ENCODE results near the gene PDZD2. TPM values are rescaled to one million over a fixed set of nuclear protein-coding genes. Genes with fewer than 3 reads are reported as not detected.

Gene PDZD2
- total RNA-seq, 1 donor from 2014 or later, result 0.65 TPM

- Mint-ChIP-seq H3K36me3 (ENCODE audit: low read depth) (no peaks in the 10 kb centered on the region), H3K27ac (ENCODE audit: unreplicated experiment) (no peak overlapping the region), H3K4me3 (peak overlapping the region; percentile 94), H3K27me3 (ENCODE audit: low read depth) (peaks cover 35% of the 10 kb centered on the region), H3K4me1 (peaks cover 5% of the 10 kb centered on the region), H3K9me3 (no peaks in the 10 kb centered on the region)
- no peak for DNase-seq (ENCODE audit: low read depth, low spot score)
- TF ChIP-seq, protein P1, sequence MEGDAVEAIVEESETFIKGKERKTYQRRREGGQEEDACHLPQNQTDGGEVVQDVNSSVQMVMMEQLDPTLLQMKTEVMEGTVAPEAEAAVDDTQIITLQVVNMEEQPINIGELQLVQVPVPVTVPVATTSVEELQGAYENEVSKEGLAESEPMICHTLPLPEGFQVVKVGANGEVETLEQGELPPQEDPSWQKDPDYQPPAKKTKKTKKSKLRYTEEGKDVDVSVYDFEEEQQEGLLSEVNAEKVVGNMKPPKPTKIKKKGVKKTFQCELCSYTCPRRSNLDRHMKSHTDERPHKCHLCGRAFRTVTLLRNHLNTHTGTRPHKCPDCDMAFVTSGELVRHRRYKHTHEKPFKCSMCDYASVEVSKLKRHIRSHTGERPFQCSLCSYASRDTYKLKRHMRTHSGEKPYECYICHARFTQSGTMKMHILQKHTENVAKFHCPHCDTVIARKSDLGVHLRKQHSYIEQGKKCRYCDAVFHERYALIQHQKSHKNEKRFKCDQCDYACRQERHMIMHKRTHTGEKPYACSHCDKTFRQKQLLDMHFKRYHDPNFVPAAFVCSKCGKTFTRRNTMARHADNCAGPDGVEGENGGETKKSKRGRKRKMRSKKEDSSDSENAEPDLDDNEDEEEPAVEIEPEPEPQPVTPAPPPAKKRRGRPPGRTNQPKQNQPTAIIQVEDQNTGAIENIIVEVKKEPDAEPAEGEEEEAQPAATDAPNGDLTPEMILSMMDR (conservative IDR thresholded peaks at IDR 0.05), result no peak
These were observed 1.1 kb upstream of the PDZD2 start for GRCh38 chr5:31637851-31638250.

- Mint-ChIP-seq H3K36me3 (ENCODE audit: low read depth) (no peaks in the 10 kb centered on the region), H3K9me3 (no peaks in the 10 kb centered on the region), H3K27me3 (ENCODE audit: low read depth) (peaks cover 30% of the 10 kb centered on the region), H3K27ac (ENCODE audit: unreplicated experiment) (no peak overlapping the region), H3K4me3 (peak overlapping the region; percentile 94), H3K4me1 (peaks cover 5% of the 10 kb centered on the region)
- DNase-seq (ENCODE audit: low read depth, low spot score), result no peak
- TF ChIP-seq, protein P1 (conservative IDR thresholded peaks at IDR 0.05), result no peak
These were observed 586 bp upstream of the PDZD2 start for GRCh38 chr5:31638345-31638744.

- Mint-ChIP-seq H3K36me3 (ENCODE audit: low read depth) (no peaks in the 10 kb centered on the region), H3K27ac (ENCODE audit: unreplicated experiment) (no peak overlapping the region), H3K9me3 (no peaks in the 10 kb centered on the region), H3K4me1 (peaks cover 5% of the 10 kb centered on the region), H3K4me3 (no peak overlapping the region), H3K27me3 (ENCODE audit: low read depth) (peaks cover 27% of the 10 kb centered on the region)
- peak; percentile 7 for DNase-seq (ENCODE audit: low read depth, low spot score)
- TF ChIP-seq, protein P1 (conservative IDR thresholded peaks at IDR 0.05), result no peak
These were observed 815 bp downstream of the PDZD2 start for GRCh38 chr5:31639481-31640411.

DNA sequence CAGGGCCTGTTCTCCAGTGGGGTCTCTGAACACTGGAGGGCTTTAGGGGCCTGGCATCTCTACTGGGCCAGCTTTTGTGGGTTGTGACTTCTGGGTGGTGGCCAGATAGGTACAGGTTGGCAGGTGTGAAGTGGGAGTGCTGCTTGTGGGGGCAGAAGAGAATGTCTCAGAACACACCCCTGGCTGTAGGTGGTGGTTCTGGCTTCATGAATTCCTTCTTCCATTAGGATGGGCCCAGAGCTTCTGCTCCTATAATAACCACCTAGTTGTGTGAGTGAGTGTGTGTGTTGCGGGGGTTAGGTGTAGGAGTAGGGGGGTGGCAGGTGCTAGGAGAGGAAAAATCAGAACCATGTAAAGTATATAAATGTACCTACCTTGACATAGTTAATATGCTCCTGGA is 1.6 kb downstream of the PDZD2 start:
- TF ChIP-seq, protein P1 (conservative IDR thresholded peaks at IDR 0.05), result no peak
- Mint-ChIP-seq H3K36me3 (ENCODE audit: low read depth) (no peaks in the 10 kb centered on the region), H3K27me3 (ENCODE audit: low read depth) (peaks cover 27% of the 10 kb centered on the region), H3K9me3 (no peaks in the 10 kb centered on the region), H3K4me3 (no peak overlapping the region), H3K4me1 (peaks cover 5% of the 10 kb centered on the region), H3K27ac (ENCODE audit: unreplicated experiment) (no peak overlapping the region)
- DNase-seq (ENCODE audit: low read depth, low spot score), result no peak

GRCh38 chr5:31641059-31641458 is 2.1 kb downstream of the PDZD2 start:
- H3K4me1 Mint-ChIP-seq, result peaks cover 5% of the 10 kb centered on the region
- no peak overlapping the region for H3K27ac Mint-ChIP-seq (ENCODE audit: unreplicated experiment)
- no peak overlapping the region for H3K4me3 Mint-ChIP-seq
- peaks cover 25% of the 10 kb centered on the region for H3K27me3 Mint-ChIP-seq (ENCODE audit: low read depth)
- H3K9me3 Mint-ChIP-seq, result no peaks in the 10 kb centered on the region
- H3K36me3 Mint-ChIP-seq (ENCODE audit: low read depth), result no peaks in the 10 kb centered on the region
- TF ChIP-seq, protein P1 (conservative IDR thresholded peaks at IDR 0.05), result no peak
- DNase-seq (ENCODE audit: low read depth, low spot score), result no peak
